Mammary epithelial cell (primary cell): ENCODE data around the gene RPS5.

Experiments
- CTCF ChIP-seq, 2 donors: IDR thresholded peaks in 1 of 2; conservative IDR thresholded peaks in 1 of 2; 2 replicates each; pipeline ENCODE4 v1.5.1; 2011 to 2012; ENCODE audit warnings: inconsistent platforms in 2 of 2, low read length in 2 of 2, mild to moderate bottlenecking in 2 of 2, control low read depth in 1 of 2, low read depth in 1 of 2; ENCODE audit not compliant: insufficient read depth in 1 of 2; ENCODE audit errors: extremely low read depth in 1 of 2
- EZH2 ChIP-seq: IDR thresholded peaks from 2 replicates; pipeline ENCODE4 v1.6.1; 2012; ENCODE audit warnings: low read length, inconsistent platforms, borderline replicate concordance

- TF ChIP-seq CTCF (conservative IDR thresholded peaks at IDR 0.05 in 1 of 2, IDR thresholded peaks at IDR 0.05 in 1 of 2; ENCODE audit: extremely low read depth in 1 of 2, insufficient read depth in 1 of 2, low read depth in 1 of 2, low read length in 2 of 2) (no peak), EZH2 (no peak)
These were observed 13.3 kb downstream of the RPS5 start for GRCh38 chr19:58400316-58400915.
